Suprapubic skin (tissue), 4 donors: Measurements from ENCODE around the gene TRIM24. TPM values are rescaled to one million over a fixed set of nuclear protein-coding genes. Genes with fewer than 3 reads are reported as not detected.

Source experiments
- DNase-seq, 2 donors: peaks; one replicate each; pipeline ENCODE4 v3.0.0-alpha.2; 2019; ENCODE audit warnings: low spot score in 2 of 2
- H3K27ac ChIP-seq: fragments of 200-600 bp; sonication (generic); one replicate; pipeline ENCODE4 v1.5.1; 2019
- H3K27me3 ChIP-seq: fragments of 200-600 bp; sonication (generic); one replicate; pipeline ENCODE4 v1.5.1; 2019
- H3K36me3 ChIP-seq: fragments of 200-600 bp; sonication (generic); one replicate; pipeline ENCODE4 v1.5.1; 2019
- H3K4me1 ChIP-seq: fragments of 200-600 bp; sonication (generic); one replicate; pipeline ENCODE4 v1.5.1; 2019
- H3K4me3 ChIP-seq: fragments of 200-600 bp; sonication (generic); one replicate; pipeline ENCODE4 v1.5.1; 2019; ENCODE audit warnings: mild to moderate bottlenecking
- H3K9me3 ChIP-seq: fragments of 200-600 bp; sonication (generic); one replicate; pipeline ENCODE4 v1.5.1; 2019
- CTCF ChIP-seq, 2 donors: fragments of 200-600 bp in 1 of 2; fragments of 450-650 bp in 1 of 2; sonication (generic) in 1 of 2; IDR thresholded peaks; one replicate each; pipeline ENCODE4 v1.5.1; 2016 to 2019; ENCODE audit warnings: antibody characterized with exemption in 2 of 2, mild to moderate bottlenecking in 1 of 2, moderate library complexity in 1 of 2
- EP300 ChIP-seq: sonication (generic); formaldehyde crosslinking; IDR thresholded peaks from one replicate; pipeline ENCODE4 v1.6.1; 2017; ENCODE audit warnings: antibody characterized with exemption
- POLR2A ChIP-seq, 2 donors: fragments of 450-650 bp; IDR thresholded peaks; one replicate each; pipeline ENCODE4 v1.6.1; 2017; ENCODE audit warnings: antibody characterized with exemption in 2 of 2, mild to moderate bottlenecking in 2 of 2, moderate library complexity in 2 of 2
- POLR2AphosphoS5 ChIP-seq, 3 donors: sonication (generic); formaldehyde crosslinking; IDR thresholded peaks; one replicate each; pipeline ENCODE4 v1.6.1; 2017; ENCODE audit warnings: antibody characterized with exemption in 3 of 3
- WGBS: methylation state at CpG from one replicate; pipeline ENCODE4 v1.1.5; 2018; 5-methylcytosine and 5-hydroxymethylcytosine counted together
- total RNA-seq, 4 donors: library from RNA; depleted of rRNA; stranded (reverse); fragments of >200 nt; gene quantifications; one replicate each; pipeline ENCODE4 v1.1.0, GENCODE V29; 2016

The TRIM24 gene
- total RNA-seq, 4 donors from 2014 or later: 16.1 to 20.8 (median 17.7) TPM

GRCh38 chr7:138595454-138595853 lies 135.4 kb downstream of the TRIM24 start:
- Histone ChIP-seq H3K27me3 (no peaks in the 10 kb centered on the region), H3K27ac (no peak overlapping the region), H3K4me1 (no peaks in the 10 kb centered on the region), H3K9me3 (no peaks in the 10 kb centered on the region), H3K4me3 (no peak overlapping the region), H3K36me3 (no peaks in the 10 kb centered on the region)
- DNase-seq: no peak
- WGBS: 80% methylated on average over 2 of the region's 2 CpGs
- TF ChIP-seq EP300 (no peak), CTCF (IDR thresholded peaks at IDR 0.05) (no peak), POLR2AphosphoS5 (IDR thresholded peaks at IDR 0.05) (no peak)

- Histone ChIP-seq H3K27me3 (no peaks in the 10 kb centered on the region), H3K9me3 (no peaks in the 10 kb centered on the region), H3K4me1 (no peaks in the 10 kb centered on the region), H3K27ac (no peak overlapping the region), H3K4me3 (no peak overlapping the region), H3K36me3 (no peaks in the 10 kb centered on the region)
- TF ChIP-seq POLR2AphosphoS5 (IDR thresholded peaks at IDR 0.05) (no peak), POLR2A (IDR thresholded peaks at IDR 0.05) (no peak), CTCF (IDR thresholded peaks at IDR 0.05) (no peak), EP300 (no peak)
- WGBS: 67% methylated on average over 1 of the region's 1 CpG
- no peak for DNase-seq
Observed at GRCh38 chr7:138602451-138602850, 142.4 kb downstream of the TRIM24 start.

GRCh38 chr7:138603549-138604318 lies 143.7 kb downstream of the TRIM24 start:
- no peaks in the 10 kb centered on the region for H3K27me3 ChIP-seq
- H3K36me3 ChIP-seq: no peaks in the 10 kb centered on the region
- no peak overlapping the region for H3K4me3 ChIP-seq
- H3K4me1 ChIP-seq: no peaks in the 10 kb centered on the region
- H3K27ac ChIP-seq: no peak overlapping the region
- 90% methylated on average over 8 of the region's 8 CpGs for WGBS
- H3K9me3 ChIP-seq: no peaks in the 10 kb centered on the region
- DNase-seq: no peak
- no peak for TF ChIP-seq POLR2A (IDR thresholded peaks at IDR 0.05)
- no peak for TF ChIP-seq POLR2AphosphoS5 (IDR thresholded peaks at IDR 0.05)
- no peak for TF ChIP-seq CTCF (IDR thresholded peaks at IDR 0.05)
- no peak for TF ChIP-seq EP300

GRCh38 chr7:138606236-138606635 lies 146.2 kb downstream of the TRIM24 start:
- Histone ChIP-seq H3K4me3 (no peak overlapping the region), H3K27ac (no peak overlapping the region), H3K9me3 (no peaks in the 10 kb centered on the region), H3K36me3 (no peaks in the 10 kb centered on the region), H3K27me3 (no peaks in the 10 kb centered on the region), H3K4me1 (no peaks in the 10 kb centered on the region)
- TF ChIP-seq POLR2A (IDR thresholded peaks at IDR 0.05): no peak
- TF ChIP-seq EP300: no peak
- no peak for TF ChIP-seq POLR2AphosphoS5 (IDR thresholded peaks at IDR 0.05)
- no peak for TF ChIP-seq CTCF (IDR thresholded peaks at IDR 0.05)
- no peak for DNase-seq
- 94% methylated on average over 3 of the region's 3 CpGs for WGBS

- H3K27ac ChIP-seq: no peak overlapping the region
- TF ChIP-seq EP300: no peak
- no peak for TF ChIP-seq POLR2A (IDR thresholded peaks at IDR 0.05)
- no peak for TF ChIP-seq CTCF (IDR thresholded peaks at IDR 0.05)
- TF ChIP-seq POLR2AphosphoS5 (IDR thresholded peaks at IDR 0.05): no peak
- no peaks in the 10 kb centered on the region for H3K4me1 ChIP-seq
- no peak for DNase-seq
- no peaks in the 10 kb centered on the region for H3K9me3 ChIP-seq
- H3K27me3 ChIP-seq: no peaks in the 10 kb centered on the region
- no peaks in the 10 kb centered on the region for H3K36me3 ChIP-seq
- 79% methylated on average over 11 of the region's 11 CpGs for WGBS
- H3K4me3 ChIP-seq: no peak overlapping the region
Observed at GRCh38 chr7:138607216-138608126, 147.4 kb downstream of the TRIM24 start.
